CD4-positive, alpha-beta T cell treated with Interleukin-15 for 4 hours (primary cell): ENCODE measurements around the gene OPN1SW.

Experiments used
- DNase-seq: peaks from one replicate; pipeline ENCODE4 v3.0.0-alpha.2; 2020; ENCODE audit warnings: low spot score

The OPN1SW gene

GRCh38 chr7:128757203-128757602 lies 18.4 kb downstream of the OPN1SW start:
- DNase-seq = no peak

GRCh38 chr7:128755819-128756476 lies 19.6 kb downstream of the OPN1SW start:
- no peak for DNase-seq

DNA sequence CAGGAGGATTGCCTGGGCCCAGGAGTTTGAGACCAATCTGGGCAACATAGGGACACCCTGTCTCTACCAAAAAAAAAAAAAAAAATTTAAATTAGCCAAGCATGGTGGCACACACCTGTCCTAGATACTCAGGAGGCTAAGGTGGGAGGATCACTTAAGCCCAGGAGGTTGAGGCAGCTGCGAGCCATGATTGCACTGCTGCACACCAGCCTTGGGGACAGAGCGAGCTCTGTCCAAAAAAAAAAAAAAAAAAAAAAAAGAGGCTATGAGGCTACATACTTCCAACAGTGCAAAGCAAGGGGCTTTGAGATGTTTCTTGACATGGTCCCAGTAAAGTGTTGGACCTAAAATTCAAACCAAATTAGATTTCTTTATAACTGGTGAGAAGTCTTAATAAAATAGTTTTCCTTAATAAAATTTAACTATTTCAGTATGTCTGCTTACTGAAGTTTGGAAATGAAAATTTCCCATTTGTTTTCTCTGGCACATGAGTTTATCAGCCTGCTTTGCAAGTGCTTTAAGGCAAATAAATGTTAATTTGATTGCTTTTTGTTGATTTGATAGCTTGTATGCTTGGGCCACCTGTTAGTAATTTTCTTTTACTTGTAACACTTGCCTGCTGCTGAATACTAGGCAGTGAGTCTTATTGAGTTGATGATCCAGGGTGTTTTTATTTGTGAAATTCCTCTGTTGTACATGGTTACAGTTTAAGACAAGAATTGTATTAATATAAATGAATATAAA lies 20.3 kb downstream of the OPN1SW start:
- DNase-seq = no peak

- no peak for DNase-seq
Measured at GRCh38 chr7:128752251-128752650, 23.3 kb downstream of the OPN1SW start.

GRCh38 chr7:128747327-128748079 lies 28.1 kb downstream of the OPN1SW start:
- no peak for DNase-seq

DNA sequence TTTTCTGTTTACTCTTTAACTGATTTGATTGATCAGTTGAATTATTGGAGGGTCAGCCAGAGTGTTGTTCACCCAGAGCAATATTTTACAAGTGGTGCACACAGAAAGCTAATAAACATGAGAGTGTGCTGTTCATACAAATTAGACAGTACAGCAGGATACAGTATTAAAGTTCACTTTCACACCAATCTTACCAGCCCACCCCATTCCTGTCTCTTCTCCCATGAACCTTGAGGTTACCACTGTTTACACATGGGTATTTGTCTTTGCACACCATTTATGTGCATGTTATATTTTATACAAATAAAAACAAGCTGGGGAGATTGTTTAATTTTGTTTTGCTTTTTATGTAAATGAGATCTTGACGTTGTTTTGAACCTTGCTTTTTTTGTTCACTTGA lies 29.9 kb downstream of the OPN1SW start:
- DNase-seq = no peak

- DNase-seq = no peak
Measured at GRCh38 chr7:128744366-128744905, 31.2 kb downstream of the OPN1SW start.

- no peak for DNase-seq
Measured at GRCh38 chr7:128743112-128743772, 32.4 kb downstream of the OPN1SW start.

DNA sequence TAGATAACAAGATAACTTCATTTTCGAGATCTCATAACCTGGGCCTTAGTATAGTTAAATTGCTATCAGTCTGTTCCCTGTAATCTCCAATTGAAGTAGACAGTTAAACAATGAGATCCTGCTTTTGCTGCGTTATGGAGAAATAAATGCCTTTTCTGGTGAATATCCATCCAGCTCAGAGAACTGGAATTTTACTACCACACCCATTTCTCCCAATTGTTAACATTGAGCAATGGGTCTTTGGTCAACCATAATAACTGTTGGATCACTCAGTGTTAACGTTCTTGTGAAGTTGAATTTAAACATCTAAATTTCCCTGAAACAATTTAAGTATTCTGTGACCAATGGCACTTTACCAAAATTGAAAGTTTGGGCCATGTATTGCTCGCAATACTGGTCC lies 33.4 kb downstream of the OPN1SW start:
- DNase-seq = no peak

- DNase-seq = no peak
Measured at GRCh38 chr7:128741491-128741890, 34.1 kb downstream of the OPN1SW start.

DNA sequence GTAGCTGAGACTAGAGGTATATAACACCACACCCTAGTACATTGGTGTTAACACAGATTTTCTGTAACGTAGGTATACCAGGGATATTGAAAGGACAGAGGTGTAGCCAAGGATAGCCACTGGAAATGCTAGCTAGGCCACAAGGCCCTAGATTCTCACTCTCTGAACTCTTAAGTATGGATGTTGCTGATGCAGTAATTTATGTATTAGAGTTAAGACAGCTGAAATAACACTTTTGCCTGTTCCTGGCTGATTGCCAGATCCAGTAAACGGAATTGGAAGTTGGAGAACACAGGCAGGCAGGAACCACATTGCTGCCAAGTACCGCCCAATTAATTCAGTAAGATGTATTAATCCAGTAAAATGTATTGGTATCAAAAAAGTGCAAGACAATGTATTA lies 34.6 kb downstream of the OPN1SW start:
- no peak for DNase-seq

- no peak for DNase-seq
Measured at GRCh38 chr7:128739990-128740682, 35.5 kb downstream of the OPN1SW start.

GRCh38 chr7:128739048-128739962 lies 36.3 kb downstream of the OPN1SW start, which contains the start of gene CALU:
Gene CALU (plus strand): TSS chr7:128739359. CDS start chr7:128748584, 9,225 bp downstream.
- DNase-seq = peak; percentile 91

DNA sequence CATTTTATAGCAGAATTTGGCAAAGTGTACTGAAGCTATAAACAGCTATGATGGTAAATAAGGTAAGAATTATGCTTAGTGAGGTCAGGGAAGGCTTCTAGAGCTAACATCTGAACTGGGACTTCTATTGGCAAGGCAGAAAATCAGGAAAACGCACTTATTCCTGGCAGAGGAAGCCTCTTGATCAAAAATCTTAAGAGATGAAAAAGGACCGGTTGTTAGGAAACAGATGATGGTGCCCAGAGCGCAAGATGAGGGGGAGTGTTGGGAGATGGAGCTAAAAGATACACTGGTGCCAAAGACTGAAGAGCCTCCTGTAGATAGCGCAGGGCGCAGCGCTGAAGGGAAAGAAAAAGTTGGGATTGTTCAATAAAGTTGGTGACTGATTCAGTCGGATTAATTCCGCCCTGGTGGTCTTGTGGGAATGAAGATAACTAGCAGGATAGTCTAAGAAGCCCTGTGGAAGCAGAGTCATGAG lies 37.0 kb downstream of the OPN1SW start:
- no peak for DNase-seq

DNA sequence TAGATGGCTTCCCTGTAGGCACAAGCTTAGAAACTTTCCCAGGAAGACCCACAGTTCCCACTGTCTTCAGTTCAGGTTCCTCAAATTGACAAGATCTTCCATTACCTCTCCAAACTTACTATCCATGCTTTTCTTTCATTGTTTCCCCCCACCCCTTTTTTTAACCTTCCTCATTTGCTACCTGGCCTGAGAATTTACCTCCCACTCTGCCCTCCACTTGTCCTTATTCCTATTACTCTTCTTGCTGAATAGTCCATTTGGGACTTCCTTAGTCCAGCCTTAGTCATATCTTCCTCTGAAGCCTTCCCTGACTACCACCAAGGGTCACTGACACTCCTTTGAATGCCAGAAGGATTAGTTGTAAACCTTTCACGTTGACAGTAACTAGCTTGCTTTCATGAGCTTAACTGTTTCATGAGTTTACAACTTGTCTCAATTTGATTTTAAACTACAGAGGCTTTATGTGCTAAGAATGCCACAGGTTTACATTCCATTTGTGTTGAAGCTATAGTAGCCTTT lies 37.7 kb downstream of the OPN1SW start:
- DNase-seq = no peak

GRCh38 chr7:128737441-128737840 lies 38.2 kb downstream of the OPN1SW start:
- DNase-seq = no peak

- no peak for DNase-seq
Measured at GRCh38 chr7:128735436-128735835, 40.2 kb downstream of the OPN1SW start.

GRCh38 chr7:128734890-128735289 lies 40.7 kb downstream of the OPN1SW start:
- DNase-seq = no peak

- no peak for DNase-seq
Measured at GRCh38 chr7:128733278-128733645, 42.3 kb downstream of the OPN1SW start.
